HG03565 (cell line): ENCODE measurements around the gene FBXL20.
"Not testable (repeated sequence)": the region's sequence is repeated elsewhere in the genome, so short reads cannot be mapped to it uniquely, and the experiment has no call there.

Experiments used
- ATAC-seq: cut with Tn5 transposase; IDR thresholded peaks from one replicate; pipeline ENCODE4 v1.9.1; 2021; ENCODE audit warnings: mild to moderate bottlenecking, moderate library complexity; ENCODE audit not compliant: unreplicated experiment

Gene FBXL20, protein sequence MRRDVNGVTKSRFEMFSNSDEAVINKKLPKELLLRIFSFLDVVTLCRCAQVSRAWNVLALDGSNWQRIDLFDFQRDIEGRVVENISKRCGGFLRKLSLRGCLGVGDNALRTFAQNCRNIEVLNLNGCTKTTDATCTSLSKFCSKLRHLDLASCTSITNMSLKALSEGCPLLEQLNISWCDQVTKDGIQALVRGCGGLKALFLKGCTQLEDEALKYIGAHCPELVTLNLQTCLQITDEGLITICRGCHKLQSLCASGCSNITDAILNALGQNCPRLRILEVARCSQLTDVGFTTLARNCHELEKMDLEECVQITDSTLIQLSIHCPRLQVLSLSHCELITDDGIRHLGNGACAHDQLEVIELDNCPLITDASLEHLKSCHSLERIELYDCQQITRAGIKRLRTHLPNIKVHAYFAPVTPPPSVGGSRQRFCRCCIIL

DNA sequence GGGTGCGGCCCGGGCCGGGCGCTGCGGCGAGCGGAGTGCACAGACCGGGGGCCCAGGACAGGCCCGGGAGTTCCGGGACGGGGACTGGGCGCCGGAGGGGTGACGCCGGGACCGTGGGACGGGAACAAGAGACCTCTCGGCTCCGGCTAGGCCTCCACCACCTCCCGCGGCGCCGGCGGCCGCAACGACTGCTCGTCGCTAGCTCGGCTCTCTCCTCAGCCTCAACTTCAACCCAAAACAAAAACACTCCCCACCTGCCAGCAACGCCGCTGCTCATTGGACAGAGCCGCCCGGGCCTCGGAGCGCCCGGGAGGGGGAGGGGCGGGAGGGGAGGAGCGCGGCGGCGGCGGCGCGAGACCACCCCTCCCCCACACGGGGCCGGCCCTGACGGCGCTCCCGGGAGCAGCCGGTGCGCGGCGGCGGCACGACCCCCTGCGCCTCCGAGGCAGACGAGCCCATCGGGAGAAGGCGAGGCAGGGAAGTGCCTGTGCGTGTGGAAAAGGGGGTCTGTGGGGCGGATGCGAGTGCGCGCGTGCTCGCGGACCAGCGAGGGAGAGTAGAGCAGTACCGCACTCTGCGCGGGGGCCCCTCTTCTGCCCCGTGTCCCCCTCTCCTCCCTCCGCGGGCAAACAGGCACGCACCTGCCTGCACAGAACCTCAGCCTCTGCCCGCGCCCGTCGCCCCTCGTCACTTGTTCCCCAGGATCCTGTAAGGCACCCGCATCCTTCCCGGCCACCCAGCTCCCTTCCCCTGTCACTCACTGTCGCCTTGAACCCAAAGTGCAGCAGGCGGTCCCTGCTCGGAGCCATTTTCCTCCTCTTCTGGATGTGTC is at the start of gene FBXL20:
TSS of gene FBXL20 (minus strand) at position 215 of the 832 bp plus-strand sequence. CDS start 224 bp downstream, outside the sequence.
- ATAC-seq, result peak; percentile 66

DNA sequence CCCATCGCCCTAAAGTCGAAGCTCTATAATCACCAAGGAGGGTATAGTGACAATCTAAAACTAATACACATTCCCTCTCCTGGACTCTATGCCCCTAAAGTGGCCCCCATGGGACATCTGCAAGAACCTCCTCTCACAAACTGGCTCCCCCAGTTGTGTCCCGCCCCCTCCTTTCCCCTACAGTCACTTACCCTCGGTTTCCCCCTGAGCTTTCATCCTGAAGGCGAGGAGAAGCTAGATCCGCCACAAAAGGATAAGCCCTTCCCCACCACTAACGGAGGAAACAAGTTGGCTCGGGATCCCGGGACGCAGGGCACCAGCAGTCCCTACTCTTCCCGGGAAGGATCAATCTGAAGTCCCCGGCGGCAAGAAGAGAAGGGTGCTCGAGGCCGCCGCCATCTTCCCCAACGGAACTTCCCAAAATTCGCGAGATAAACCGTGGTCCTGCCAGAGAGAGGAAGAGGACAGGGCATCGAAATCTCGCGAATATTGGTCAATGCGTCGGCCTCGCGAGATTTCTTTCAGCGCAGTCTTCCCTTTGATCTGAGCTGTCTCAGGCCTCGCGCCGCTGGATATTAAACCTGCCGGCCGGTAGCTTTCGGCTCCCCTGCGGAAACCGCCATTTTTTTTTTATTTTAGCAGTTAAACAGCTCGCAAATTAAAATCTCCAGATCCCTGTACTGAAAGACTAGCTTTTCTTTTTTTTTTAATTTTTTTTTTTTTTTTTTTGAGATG is 49.6 kb upstream of the FBXL20 start, which contains the start of gene MED1:
TSS of gene MED1 (minus strand) at position 417 of the 735 bp plus-strand sequence. CDS start at position 216, 201 bp downstream.
- peak; percentile 90 for ATAC-seq

DNA sequence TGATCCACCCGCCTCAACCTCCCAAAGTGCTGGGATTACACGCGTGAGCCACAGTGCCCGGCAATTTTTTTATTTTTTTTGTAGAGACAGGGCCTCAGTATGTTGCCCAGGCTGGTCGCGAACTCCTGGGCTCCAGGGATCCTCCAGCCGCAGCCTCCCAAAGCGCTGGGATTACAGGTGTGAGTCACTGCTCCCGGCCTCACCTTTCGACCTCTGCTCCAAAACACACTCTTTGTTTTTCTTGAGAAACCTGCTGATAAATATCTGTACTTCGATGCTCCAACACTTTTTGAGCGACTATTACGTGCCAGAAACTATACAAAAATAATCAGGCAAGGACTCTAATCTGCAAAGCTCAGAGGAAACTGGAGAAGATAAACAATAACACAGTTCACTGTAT is 48.6 kb upstream of the FBXL20 start:
- no peak for ATAC-seq

DNA sequence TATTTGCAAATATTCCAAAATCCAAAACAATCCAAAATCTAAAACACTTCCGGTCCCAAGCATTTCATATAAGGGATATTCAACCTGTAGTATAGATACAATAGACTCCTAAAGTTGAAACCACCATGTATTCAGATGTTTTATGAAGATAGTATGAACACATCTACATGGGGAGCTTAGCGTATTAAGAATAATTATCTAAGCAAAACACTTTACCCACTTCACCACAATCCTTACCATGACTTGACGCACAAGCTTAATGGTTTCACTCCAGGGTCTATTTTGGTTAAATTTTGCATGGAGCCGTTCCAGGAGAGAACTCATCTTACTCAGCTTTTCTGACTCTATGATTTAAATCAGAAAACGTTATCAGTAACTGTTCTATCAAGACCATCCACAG is 46.1 kb upstream of the FBXL20 start:
- ATAC-seq, result no peak

DNA sequence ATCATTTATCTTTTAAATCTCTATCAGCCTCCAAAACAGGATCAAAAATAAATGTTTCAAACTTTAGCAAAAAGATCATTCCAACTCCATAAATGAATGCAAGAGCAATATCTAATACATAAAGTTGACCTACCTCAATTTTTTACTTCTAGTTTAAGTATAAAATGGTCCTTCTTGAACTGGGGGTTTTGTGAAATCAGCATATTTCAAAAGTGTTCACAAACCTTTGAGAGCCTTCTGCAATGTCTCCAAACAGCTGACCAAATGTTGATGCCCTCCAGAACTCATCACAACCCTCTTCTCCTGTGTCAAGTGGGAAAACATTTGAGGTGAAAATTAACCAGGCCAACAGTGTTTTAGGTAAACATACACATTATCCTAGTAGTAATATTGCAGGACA is 41.9 kb upstream of the FBXL20 start:
- no peak for ATAC-seq

DNA sequence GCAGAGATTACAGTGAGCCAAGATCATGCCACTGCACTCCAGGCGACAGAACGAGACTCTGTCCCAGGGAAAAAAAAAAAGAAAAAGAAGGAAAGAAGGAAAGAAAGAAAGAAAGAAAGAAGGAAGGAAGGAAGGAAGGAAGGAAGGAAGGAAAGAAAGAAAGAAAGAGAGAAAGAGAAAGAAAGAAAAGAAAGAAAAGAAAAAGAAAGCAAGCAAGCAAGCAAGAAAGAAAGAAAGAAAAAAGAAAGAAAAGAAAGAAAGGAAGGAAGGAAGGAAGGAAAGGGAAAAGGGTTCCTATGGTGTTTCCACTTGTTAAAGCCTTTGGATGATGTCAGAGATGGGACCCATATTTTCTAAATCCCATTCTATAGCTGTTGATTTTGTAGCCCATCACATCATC is 38.4 kb upstream of the FBXL20 start:
- not testable (repeated sequence) for ATAC-seq

DNA sequence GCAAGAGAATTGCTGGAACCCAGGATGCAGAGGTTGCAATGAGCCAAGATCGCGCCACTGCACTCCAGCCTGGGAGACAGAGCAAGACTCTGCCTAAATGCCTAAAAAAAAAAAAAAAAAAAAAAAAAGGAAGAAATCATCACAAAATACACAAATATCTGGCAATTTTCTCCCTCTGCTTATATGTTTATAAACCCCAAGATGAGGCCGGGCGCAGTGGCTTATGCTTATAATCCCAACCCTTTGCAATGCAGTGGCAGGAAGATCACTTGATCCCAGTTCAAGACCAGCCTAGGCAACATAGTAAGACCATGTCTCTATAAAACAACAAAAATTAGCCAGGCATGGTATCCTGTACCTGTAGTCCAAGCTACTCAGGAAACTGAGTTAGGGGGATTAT is 28.2 kb upstream of the FBXL20 start:
- ATAC-seq, result no peak

DNA sequence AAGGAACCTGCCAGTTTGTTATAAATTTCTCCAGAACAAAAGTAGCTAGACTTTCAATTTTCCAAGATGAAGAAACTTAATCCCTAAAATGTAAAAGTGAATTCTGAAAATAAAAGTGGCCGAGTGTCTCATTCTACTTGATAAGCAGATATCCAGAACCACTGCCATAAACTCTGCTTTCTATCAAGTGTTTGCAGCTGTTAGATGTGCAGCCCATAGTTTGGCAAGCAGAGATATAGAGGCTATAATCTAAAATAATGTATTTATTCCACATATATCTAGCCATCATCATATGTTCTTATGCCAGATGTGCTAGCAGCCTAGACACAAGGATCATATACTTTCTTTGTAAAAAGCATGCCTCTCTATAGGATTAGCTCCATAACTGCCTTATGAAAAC is 14.7 kb upstream of the FBXL20 start:
- ATAC-seq, result no peak

DNA sequence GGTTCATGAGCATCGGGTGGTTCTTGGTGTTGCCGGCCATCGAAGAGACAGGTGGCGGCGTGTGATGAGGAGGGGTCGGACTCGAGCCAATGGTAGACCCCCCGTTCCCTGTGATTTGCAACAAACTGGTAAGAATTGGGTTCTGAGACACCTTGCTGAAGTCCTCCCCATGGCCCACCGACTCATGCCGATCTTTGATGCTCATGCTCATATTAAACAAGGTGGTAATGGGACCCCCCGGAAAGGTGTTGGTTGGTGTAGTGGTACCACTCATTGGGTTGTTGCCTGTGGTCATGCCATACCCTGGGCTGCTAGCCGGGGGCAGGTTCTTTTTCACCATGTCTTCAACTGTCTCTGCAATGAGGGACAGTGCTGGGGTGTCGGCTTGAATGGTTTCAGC is 8.9 kb upstream of the FBXL20 start:
- no peak for ATAC-seq

DNA sequence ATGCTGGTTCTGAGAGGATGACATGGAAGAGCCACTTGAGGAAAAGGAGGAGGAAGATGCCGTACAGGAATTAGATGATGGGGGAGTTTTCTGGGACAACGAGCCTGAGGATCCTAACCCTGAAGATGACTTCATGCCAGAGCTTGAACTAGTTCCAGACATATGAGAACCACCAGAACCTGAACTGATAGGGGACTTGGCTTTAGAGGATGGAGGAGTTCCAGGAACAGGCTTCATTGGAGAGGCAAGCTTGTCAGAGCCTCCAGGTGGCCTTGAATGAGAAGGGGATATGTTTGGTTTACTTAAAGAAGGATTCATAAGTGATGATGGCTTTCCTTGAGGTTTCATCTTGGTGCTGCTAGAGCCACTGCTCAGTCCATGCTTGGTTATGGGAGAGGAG is 6.9 kb upstream of the FBXL20 start:
- ATAC-seq, result no peak

DNA sequence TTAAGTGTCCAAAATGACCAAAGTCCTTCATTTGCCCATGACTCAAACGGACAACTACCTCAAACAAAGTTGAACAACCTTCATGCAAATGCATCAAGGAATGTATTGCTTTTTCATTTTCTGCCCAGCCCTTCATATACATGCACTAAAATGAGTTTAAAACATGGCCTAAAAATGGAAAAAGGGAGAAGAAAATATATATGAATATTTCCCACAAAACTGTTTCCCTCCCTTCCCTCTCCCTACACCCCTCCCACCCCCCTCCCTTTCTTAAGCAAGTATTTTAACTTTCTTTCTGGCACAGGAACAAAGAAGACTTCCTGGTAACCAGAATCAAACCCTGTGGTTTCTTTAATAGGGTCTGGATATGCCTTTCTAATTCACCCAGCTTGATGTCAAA is 5.5 kb upstream of the FBXL20 start:
- ATAC-seq, result no peak

DNA sequence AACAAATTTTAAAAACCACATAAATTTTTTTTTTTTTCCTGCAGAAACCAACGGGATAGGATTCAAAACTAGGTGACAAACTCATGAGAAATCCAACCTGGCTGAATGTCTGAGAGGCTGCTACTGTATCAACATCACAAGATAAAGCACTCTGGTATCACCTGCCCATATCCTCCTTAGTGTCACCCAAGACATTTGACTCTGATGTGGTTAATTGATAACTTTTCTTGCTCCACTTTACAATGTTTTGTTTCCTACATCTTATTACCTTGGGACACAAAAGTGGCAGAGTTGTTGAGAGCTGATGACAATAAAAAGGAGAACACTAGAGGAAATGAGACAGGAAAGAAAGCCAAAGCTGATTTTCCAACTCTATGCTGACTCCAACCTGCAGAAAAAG is 4.0 kb upstream of the FBXL20 start:
- no peak for ATAC-seq

DNA sequence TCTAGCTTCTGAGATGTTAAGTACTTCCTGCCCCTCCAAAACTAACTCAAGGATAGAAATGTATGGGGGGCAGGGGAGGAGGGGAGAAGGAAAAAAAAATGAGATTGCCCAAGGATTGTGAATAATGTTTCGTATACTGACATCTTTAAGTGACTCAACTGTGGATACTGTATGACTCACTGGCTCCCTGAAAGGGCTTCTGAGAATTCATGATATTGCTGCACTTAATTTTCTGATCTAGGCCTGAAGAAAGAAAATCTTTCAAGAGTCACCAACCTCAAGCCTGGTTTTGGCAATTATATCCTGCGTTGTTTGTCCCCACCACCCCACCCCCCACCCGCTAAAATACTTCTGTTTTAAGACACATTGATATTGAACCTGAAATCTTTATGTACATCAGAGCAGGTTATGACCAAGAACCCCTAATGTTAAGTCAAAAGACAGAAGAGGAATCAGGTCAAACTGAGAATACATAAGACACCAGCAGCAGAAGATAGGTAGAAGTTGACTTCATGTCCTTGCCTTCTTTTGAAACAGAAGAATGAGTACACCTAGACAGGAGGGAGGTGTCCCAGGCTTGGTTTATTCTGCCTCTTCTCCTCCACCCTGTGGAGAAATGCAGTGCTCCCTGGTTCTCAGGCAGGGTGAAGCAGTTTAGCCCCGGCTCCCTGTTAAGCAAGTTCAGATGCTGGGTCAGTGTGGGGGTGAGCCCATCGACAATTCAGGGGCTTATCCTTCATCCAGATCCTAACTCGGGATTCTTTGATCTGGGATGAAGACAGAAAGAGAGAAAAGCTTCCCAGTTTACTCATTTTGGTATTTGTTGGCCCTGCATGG is 3.3 kb upstream of the FBXL20 start:
- no peak for ATAC-seq

DNA sequence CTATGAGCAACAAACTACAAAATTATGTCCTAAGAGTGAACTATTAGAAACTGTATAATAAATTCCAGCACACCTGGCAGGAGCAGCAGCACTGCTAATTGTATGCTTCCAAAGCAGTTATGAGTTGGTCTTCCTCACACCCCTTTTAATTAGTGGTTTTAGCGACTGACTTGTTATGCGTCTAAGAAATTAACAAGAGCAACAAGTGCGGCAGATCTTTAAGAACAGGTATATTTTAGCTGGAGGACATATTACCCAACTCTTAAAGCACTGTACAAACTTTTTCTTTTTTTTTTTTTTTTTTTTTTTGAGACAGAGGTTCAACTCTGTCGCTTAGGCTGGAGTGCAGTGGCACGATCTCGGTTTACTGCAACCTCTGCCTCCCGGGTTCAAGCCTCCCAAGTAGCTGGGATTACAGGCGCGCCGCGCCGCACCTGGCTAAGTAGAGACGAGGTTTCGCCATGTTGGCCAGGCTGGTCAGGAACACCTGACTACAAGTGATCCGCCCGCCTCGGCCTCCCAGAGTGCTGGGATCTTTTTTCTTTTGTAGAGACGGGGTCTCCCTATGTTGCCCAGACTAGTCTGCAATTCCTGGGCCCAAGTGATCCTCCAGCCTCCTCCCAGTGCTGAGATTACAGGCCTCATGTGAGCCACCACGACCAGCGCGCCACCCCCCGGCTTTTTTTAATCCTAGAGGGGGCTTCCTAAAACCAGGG is 1.6 kb upstream of the FBXL20 start:
- no peak for ATAC-seq

DNA sequence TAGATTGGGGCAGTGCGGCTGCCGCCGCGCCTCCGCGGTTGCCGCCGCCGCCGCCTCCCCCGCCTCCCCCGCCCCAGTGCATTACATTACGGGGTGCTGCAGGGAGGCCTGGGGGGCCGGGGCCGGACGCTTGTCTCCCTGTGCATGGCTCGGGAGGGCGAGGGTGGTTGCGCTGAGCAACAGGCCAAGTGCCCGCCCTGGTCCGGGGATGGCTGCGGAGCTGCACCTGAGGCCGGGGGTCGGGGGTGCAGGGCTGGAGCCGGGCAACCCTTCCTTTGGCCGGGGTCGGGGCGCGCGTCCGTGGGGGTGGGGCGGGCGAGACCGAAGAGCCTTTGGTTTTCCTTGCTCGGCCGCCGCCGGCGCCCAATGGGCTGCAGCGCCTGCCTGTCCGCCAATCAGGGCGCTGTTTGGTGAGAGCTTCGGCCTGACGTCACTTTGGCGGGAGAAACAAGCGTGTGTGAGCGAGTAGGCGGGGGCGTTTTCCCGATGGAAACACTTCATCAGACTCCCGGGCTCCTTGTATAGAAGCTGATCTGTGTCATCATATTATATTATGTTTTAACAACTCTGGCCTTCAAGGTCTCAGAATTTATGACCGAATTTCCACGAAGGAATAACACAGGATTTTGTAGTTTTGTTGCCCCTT is 941 bp upstream of the FBXL20 start:
- ATAC-seq, result peak; percentile 35

DNA sequence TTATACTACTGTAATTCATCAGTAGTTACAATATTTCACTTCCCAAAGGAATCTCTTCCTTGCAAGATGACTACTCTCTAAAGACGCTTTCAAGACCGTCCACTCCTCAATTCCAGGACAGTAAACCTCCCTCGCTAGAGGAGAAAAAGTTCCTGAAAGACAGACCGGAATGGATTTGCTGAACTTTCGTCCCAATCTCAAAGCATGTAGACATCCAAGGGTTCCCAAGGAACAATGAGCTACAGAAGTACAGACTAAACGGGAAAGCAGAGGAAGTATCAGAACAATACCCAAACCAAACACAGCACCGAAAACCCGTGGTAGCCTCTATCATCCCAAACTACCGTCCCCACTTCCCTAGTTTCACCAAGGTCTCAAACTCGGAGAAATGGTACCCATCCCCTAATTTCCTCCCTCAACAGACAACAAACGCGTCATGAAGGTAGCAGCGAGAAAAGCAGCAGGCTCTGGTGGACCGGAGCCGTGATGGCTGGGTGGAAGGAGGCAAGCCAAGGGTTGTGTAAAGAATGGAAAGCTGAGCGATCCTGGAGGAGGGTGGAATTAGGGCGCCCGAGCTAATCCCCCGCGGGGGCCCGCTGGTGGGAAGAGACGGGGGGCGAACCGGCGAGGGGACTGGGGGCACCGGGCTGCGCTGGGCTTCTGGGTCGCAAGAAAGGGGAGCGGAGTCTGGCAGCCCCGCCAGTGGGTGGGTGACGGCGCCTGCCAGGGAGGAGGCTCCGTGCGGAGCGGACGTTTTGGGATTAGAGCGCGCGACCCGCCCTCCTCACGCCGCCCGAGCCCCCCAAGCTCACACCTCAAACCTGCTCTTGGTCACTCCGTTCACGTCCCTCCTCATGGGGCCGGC is 647 bp downstream of the FBXL20 start:
- ATAC-seq, result peak; percentile 1

DNA sequence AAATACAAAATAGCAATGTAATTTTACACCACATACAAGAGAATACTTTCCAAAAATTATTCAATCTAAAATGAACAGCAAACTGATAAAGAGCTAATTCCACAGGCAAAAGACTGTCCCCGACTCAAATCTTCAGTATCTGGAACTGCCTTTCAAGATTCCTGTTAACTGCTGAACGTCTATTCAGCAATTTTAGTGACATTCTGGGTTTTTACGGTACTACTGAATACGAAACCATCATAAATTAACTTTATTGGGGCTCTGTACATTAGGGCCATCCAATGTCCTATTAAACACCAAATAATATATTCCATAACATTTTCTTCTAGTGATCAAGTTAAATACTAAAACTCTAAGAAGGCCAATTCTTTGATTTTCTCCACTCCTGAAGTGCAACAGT is 1.6 kb downstream of the FBXL20 start:
- no peak for ATAC-seq

DNA sequence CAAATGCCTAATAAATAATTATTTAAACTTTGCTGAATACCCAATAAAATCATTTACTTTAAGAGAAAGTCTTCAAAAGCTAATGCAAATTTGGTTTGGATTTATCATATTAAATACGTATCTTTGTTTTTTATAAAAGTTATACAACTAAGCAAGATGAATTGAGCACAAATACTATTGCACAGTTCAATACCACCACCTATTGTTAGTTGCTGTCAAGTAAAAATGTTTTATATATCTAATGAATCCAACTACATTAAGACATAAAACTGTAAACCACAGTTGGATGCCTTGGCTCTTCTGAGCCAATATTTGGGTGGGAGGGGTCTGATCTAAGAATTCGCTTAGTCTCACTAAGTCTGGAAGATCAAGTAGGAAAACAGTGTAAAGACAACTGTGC is 7.7 kb downstream of the FBXL20 start:
- ATAC-seq, result no peak
